ENCODE data around the gene RGS9. TPM values are rescaled to one million over a fixed set of nuclear protein-coding genes. Genes with fewer than 3 reads are reported as not detected.

Gene RGS9
- total RNA-seq, 4 donors from 2014 or later: 22.4 to 58.6 (median 32.2) TPM

DNA sequence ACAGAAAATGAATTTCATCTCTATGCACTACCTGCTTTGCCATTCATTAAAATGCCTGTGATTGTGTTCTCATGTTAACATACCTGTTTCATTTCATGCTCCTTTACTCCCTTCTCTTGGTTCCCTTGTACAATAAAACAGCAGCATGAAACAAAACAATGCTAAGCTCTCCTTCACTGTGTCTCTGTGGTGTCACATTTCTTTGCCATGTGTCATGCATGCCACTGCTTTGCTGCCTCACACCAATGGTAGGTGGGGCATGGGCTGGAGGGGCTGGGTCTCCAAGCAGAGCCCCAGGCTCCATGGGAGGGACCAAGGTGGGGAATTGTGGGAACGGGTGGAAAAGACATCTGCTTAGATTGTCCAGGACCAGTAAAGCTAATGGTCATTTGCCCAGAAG, 83.6 kb downstream of the RGS9 start:
- TF ChIP-seq CTCF (IDR thresholded peaks at IDR 0.05) (no peak), POLR2A (IDR thresholded peaks at IDR 0.05; ENCODE audit: low read depth) (no peak), POLR2AphosphoS5 (IDR thresholded peaks at IDR 0.05) (no peak), EP300 (IDR thresholded peaks at IDR 0.05) (no peak)
- H3K36me3 ChIP-seq: no peaks in the 10 kb centered on the region
- no peaks in the 10 kb centered on the region for H3K27me3 ChIP-seq
- H3K9me3 ChIP-seq: no peaks in the 10 kb centered on the region
- intact Hi-C loops (cut with DNase I): no loop called here
- WGBS: 77% methylated on average over 1 of the region's 1 CpG
- H3K4me1 ChIP-seq: no peaks in the 10 kb centered on the region
- DNase-seq (ENCODE audit: extremely low spot score): no peak
- no peak overlapping the region for H3K4me3 ChIP-seq
- H3K27ac ChIP-seq (replicated peaks in 1 of 4): no peak overlapping the region

DNA sequence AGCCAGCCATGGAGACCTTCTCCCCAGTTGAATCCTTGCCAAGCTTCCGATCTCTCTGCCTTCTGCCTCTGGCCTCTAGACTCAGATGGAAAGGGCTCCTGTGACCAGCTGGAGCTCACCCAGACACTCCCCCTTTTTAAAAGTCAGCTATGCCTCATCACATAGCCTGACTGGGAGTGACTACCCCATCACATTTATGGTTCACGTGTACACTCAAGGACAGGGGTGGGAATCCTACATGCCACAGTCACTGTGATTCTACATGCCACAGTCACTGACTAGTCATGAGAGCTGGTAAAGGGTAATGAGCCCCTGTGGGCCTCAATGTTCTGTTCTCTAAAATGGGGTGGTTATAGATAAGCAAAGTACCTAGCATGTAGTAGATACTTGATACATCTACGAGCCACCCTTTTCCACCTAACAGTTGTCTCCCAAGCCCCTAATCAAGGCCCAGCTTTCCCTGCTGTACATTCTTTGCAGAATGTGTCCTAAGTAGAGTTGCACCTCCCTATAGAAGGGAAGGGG, 85.1 kb downstream of the RGS9 start:
- no peak for TF ChIP-seq CTCF (IDR thresholded peaks at IDR 0.05)
- no peak for TF ChIP-seq EP300 (IDR thresholded peaks at IDR 0.05)
- TF ChIP-seq POLR2AphosphoS5 (IDR thresholded peaks at IDR 0.05): no peak
- TF ChIP-seq POLR2A (IDR thresholded peaks at IDR 0.05; ENCODE audit: low read depth): no peak
- no peak for DNase-seq (ENCODE audit: extremely low spot score)
- Histone ChIP-seq H3K9me3 (no peaks in the 10 kb centered on the region), H3K4me1 (no peaks in the 10 kb centered on the region), H3K4me3 (no peak overlapping the region), H3K27me3 (no peaks in the 10 kb centered on the region), H3K27ac (replicated peaks in 1 of 4) (no peak overlapping the region), H3K36me3 (no peaks in the 10 kb centered on the region)
- 95% methylated on average over 3 of the region's 3 CpGs for WGBS
- intact Hi-C loops (cut with DNase I): no loop called here

DNA sequence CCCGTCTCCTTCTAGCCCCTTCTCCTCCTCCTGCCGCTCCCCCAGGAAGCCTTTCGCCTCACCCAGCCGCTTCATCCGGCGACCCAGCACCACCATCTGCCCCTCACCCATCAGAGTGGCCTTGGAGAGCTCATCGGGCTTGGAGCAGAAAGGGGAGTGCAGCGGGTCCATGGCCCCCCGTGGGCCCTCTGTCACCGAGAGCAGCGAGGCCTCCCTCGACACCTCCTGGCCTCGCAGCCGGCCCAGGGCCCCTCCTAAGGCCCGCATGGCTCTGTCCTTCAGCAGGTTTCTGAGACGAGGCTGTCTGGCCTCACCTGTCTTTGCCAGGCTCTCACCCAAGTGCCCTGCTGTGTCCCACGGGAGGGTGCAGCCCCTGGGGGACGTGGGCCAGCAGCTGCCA, 87.9 kb downstream of the RGS9 start:
- TF ChIP-seq POLR2AphosphoS5 (IDR thresholded peaks at IDR 0.05) (no peak), POLR2A (IDR thresholded peaks at IDR 0.05; ENCODE audit: low read depth) (no peak), CTCF (IDR thresholded peaks at IDR 0.05) (no peak), EP300 (IDR thresholded peaks at IDR 0.05) (no peak)
- Histone ChIP-seq H3K27ac (replicated peaks in 1 of 4) (no peak overlapping the region), H3K36me3 (no peaks in the 10 kb centered on the region), H3K4me1 (no peaks in the 10 kb centered on the region), H3K9me3 (no peaks in the 10 kb centered on the region), H3K4me3 (no peak overlapping the region), H3K27me3 (peaks cover 0 to 10% (median 0%) of the 10 kb centered on the region in 4 donors)
- 98% methylated on average over 10 of the region's 18 CpGs for WGBS
- intact Hi-C loops (cut with DNase I): no loop called here
- no peak for DNase-seq (ENCODE audit: extremely low spot score)

DNA sequence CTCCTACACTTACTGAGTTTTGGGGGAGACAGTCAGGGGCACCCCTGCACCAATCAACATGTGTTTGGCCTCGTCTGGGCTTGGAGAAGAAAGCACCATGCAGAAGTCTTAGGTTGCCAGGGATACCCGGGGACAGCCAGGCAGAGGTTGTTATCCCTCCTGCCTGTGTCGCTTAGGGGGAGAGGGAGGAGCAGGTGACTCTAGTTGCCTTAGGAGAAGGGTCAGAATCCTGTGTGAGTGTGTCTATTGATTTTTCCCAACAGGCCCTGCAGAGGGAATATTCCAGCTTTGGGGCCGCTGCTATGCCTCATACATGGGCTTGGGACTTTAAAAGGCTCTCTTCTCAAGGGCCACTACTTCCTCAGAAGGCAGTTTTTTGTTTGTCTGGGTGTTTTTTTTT, 89.1 kb downstream of the RGS9 start:
- TF ChIP-seq POLR2AphosphoS5 (IDR thresholded peaks at IDR 0.05) (no peak), EP300 (IDR thresholded peaks at IDR 0.05) (no peak), CTCF (IDR thresholded peaks at IDR 0.05) (no peak), POLR2A (IDR thresholded peaks at IDR 0.05; ENCODE audit: low read depth) (no peak)
- Histone ChIP-seq H3K9me3 (no peaks in the 10 kb centered on the region), H3K27me3 (peaks cover 0 to 10% (median 0%) of the 10 kb centered on the region in 4 donors), H3K4me1 (no peaks in the 10 kb centered on the region), H3K4me3 (no peak overlapping the region), H3K36me3 (no peaks in the 10 kb centered on the region), H3K27ac (replicated peaks in 1 of 4) (no peak overlapping the region)
- 73% methylated on average over 4 of the region's 4 CpGs for WGBS
- no peak for DNase-seq (ENCODE audit: extremely low spot score)
- intact Hi-C loops (cut with DNase I): no loop called here

DNA sequence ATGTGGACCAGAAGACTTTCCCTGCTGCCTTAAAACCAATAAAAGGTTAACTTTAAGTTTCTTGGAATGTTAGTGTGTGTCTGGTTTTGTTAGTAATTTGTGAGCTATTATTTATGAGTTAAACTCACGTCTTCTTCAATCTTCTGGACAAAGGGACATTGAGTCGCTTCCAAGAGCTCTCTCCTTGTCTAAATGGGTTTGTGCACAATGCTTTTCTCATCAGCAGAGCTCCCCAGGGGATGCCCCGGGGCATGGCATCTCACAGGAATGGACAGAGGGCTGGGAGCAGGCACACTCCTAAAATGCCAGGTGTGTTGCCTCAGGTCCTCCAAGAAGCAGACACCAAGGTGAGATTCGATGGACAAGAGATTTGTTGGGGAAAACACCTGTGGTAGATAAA, 90.5 kb downstream of the RGS9 start:
- Histone ChIP-seq H3K4me3 (no peak overlapping the region), H3K27ac (replicated peaks in 1 of 4) (no peak overlapping the region), H3K36me3 (no peaks in the 10 kb centered on the region), H3K27me3 (peaks cover 0 to 10% (median 0%) of the 10 kb centered on the region in 4 donors), H3K9me3 (no peaks in the 10 kb centered on the region), H3K4me1 (peaks cover 0 to 7% (median 4%) of the 10 kb centered on the region in 4 donors)
- DNase-seq (ENCODE audit: extremely low spot score): no peak
- TF ChIP-seq CTCF (IDR thresholded peaks at IDR 0.05) (no peak), POLR2AphosphoS5 (IDR thresholded peaks at IDR 0.05) (no peak), POLR2A (IDR thresholded peaks at IDR 0.05; ENCODE audit: low read depth) (no peak), EP300 (IDR thresholded peaks at IDR 0.05) (no peak)
- 55% methylated on average over 4 of the region's 4 CpGs for WGBS
- intact Hi-C loops (cut with DNase I): no loop called here

All from esophagus muscularis mucosa (tissue), 4 donors.